Adrenal gland (tissue), 12 donors: ENCODE results near the gene PTH2. TPM values are rescaled to one million over a fixed set of nuclear protein-coding genes. Genes with fewer than 3 reads are reported as not detected.

ENCODE experiments used
- DNase-seq, 7 donors: peaks; one replicate each; pipeline ENCODE4 v3.0.0-alpha.2; 2019 to 2020
- H3K27ac ChIP-seq, 5 donors: fragments of 200-600 bp; sonication (generic) in 4 of 5; 1 replicate in 3 of 5; 2 replicates in 2 of 5; pipeline versions ENCODE4 v1.5.1 to v1.8.0; 2016 to 2020; ENCODE audit warnings: mild to moderate bottlenecking in 1 of 5
- H3K27me3 ChIP-seq: fragments of 200-600 bp; 2 replicates; pipeline ENCODE4 v1.8.0; 2021
- H3K36me3 ChIP-seq, 2 donors: fragments of 200-600 bp; replicated peaks in 1 of 2; 1 replicate in 1 of 2; 2 replicates in 1 of 2; pipeline versions ENCODE4 v1.5.1 to v1.8.0; 2018 to 2022
- H3K4me1 ChIP-seq, 2 donors: fragments of 200-600 bp; replicated peaks in 1 of 2; 1 replicate in 1 of 2; 2 replicates in 1 of 2; pipeline versions ENCODE4 v1.5.1 to v1.8.0; 2018 to 2021
- H3K4me3 ChIP-seq, 4 donors: fragments of 200-600 bp; sonication (generic) in 3 of 4; one replicate each; pipeline ENCODE4 v1.5.1; 2016 to 2018
- H3K9me3 ChIP-seq, 3 donors: fragments of 200-600 bp; sonication (generic) in 1 of 3; replicated peaks in 1 of 3; 1 replicate in 2 of 3; 2 replicates in 1 of 3; pipeline versions ENCODE4 v1.5.1 to v1.8.0; 2016 to 2021
- CTCF ChIP-seq, 6 experiments: fragments of 450-650 bp in 4 of 6; fragments of 200-600 bp in 2 of 6; sonication (generic) in 1 of 6; IDR thresholded peaks; 1 replicate in 5 of 6; 2 replicates in 1 of 6; pipeline versions ENCODE4 v1.5.1 to v1.8.0; 2016 to 2021; ENCODE audit warnings: antibody characterized with exemption in 6 of 6, mild to moderate bottlenecking in 2 of 6, moderate library complexity in 1 of 6
- POLR2A ChIP-seq, 2 donors: fragments of 450-650 bp; IDR thresholded peaks; one replicate each; pipeline ENCODE4 v1.6.1; 2017; ENCODE audit warnings: antibody characterized with exemption in 2 of 2, mild to moderate bottlenecking in 2 of 2, moderate library complexity in 1 of 2
- WGBS, 4 donors: extraction: QIAGEN DNeasy Blood & Tissue Kit in 2 of 4; methylation state at CpG; one replicate each; pipeline versions ENCODE4 v1.1.5 to v1.1.7; 2013 to 2017; 5-methylcytosine and 5-hydroxymethylcytosine counted together
- intact Hi-C, 2 donors: fragments of 100-400 bp; cut with DNase I; formaldehyde crosslinking; loops; one replicate each; pipeline versions ENCODE4 v1.14.1 to v1.15.0; 2022 to 2023
- polyA plus RNA-seq, 3 donors: library from polyadenylated mRNA; stranded (reverse); fragments of 200-250 nt in 2 of 3; fragments of 350-450 nt in 1 of 3; fragmentation: Illumina TruSeq in 1 of 3; extraction: RNeasy Lipid Tissue Mini Kit (QIAGEN cat#74804) in 1 of 3; gene quantifications; one replicate each; pipeline ENCODE4 v1.2.3, GENCODE V29; 2013 to 2014
- total RNA-seq, 9 donors: library from RNA; depleted of rRNA in 4 of 9; stranded (reverse); fragments of >200 nt in 4 of 9; fragments of 120-200 nt in 1 of 9; fragmentation: NEBNext Ultra II Directional in 1 of 9; extraction: Animal tissue kit (Norgen Biotek cat#: 25700) in 1 of 9; gene quantifications; one replicate each; pipeline versions ENCODE4 v1.1.0 to v1.2.4, GENCODE V29; 2013 to 2023
- donor health status: healthy with polysubstance abuse.
- donor health status: Bipolar disorder and iron deficiency.
- donor health status: DM: yes; HTN: yes; CAD: no.
- donor health status: DM: no; HTN: no; CAD: no.
- donor health status: DM: no; HTN: no; CAD: no.
- donor health status: DM: yes; HTN: yes; CAD: no.

PTH2 gene
- total and polyA plus RNA-seq, 12 donors, result not detected

- no peaks in the 10 kb centered on the region for H3K9me3 ChIP-seq
- no peak overlapping the region for H3K27ac ChIP-seq
- H3K36me3 ChIP-seq, result no peaks in the 10 kb centered on the region
- H3K4me3 ChIP-seq, result no peak overlapping the region
- no peaks in the 10 kb centered on the region for H3K4me1 ChIP-seq
- no peak for DNase-seq
- peaks cover 6% of the 10 kb centered on the region for H3K27me3 ChIP-seq
- 59 to 96% (median 85%) methylated on average over 3 of the region's 3 CpGs for WGBS, 4 donors
- intact Hi-C loops, result no loop called here
- TF ChIP-seq CTCF (IDR thresholded peaks at IDR 0.05), result no peak
- TF ChIP-seq POLR2A (IDR thresholded peaks at IDR 0.05), result no peak
Measured at GRCh38 chr19:49414256-49414655, 9.0 kb downstream of the PTH2 start.

GRCh38 chr19:49413348-49413747 is 9.9 kb downstream of the PTH2 start:
- no peak overlapping the region for H3K27ac ChIP-seq
- no peak for DNase-seq
- 48 to 69% (median 58%) methylated on average over 7 to 9 of the region's 9 CpGs for WGBS, 4 donors
- H3K4me3 ChIP-seq, result no peak overlapping the region
- intact Hi-C loops, result no loop called here
- no peaks in the 10 kb centered on the region for H3K9me3 ChIP-seq
- TF ChIP-seq CTCF (IDR thresholded peaks at IDR 0.05), result no peak
- H3K4me1 ChIP-seq, result no peaks in the 10 kb centered on the region
- no peaks in the 10 kb centered on the region for H3K27me3 ChIP-seq
- H3K36me3 ChIP-seq, result no peaks in the 10 kb centered on the region

- Histone ChIP-seq H3K4me3 (no peak overlapping the region), H3K36me3 (no peaks in the 10 kb centered on the region), H3K27ac (no peak overlapping the region), H3K4me1 (no peaks in the 10 kb centered on the region), H3K27me3 (no peaks in the 10 kb centered on the region), H3K9me3 (no peaks in the 10 kb centered on the region)
- TF ChIP-seq CTCF (IDR thresholded peaks at IDR 0.05) (no peak), POLR2A (IDR thresholded peaks at IDR 0.05) (no peak)
- DNase-seq, result no peak
- 59 to 85% (median 74%) methylated on average over 2 to 3 of the region's 3 CpGs for WGBS, 4 donors
- intact Hi-C loops, result no loop called here
Measured at GRCh38 chr19:49411681-49412326, 11.4 kb downstream of the PTH2 start.

DNA sequence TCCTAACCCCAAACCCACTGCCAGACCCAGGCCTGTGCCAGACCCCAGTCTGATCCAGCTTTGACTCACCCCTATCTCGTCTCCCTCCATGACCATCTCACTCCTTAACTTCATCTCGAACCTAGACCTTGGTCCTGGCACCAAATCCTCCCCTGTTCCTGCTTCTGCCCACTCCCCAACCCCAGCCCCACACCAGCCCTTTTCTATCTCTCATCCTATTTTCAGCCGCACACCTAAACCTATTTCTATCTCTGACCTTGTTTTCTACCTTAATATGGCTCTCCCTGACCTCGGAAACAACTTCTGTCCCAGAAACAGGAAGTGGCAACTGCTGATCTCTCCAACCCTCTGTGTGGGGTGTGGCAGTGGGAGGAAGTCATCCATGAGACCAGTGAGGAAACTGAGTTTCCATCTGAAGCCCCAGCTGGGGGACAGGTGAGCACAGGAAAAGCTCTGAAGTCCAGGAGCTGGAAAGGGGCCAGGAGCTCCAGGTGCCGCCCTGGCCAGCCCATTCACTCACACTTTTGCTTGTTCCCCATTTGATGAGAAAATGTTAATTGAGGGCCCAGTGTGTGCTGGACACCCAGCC is 13.7 kb downstream of the PTH2 start:
- Histone ChIP-seq H3K27ac (no peak overlapping the region), H3K9me3 (no peaks in the 10 kb centered on the region), H3K27me3 (no peaks in the 10 kb centered on the region), H3K36me3 (no peaks in the 10 kb centered on the region), H3K4me3 (no peak overlapping the region), H3K4me1 (no peaks in the 10 kb centered on the region)
- WGBS, 4 donors, result 64 to 72% (median 69%) methylated on average over 4 to 5 of the region's 5 CpGs
- DNase-seq, result no peak
- intact Hi-C loops, result no loop called here
- TF ChIP-seq CTCF (IDR thresholded peaks at IDR 0.05) (no peak), POLR2A (IDR thresholded peaks at IDR 0.05) (no peak)
